Measurements from ENCODE around the gene PRCC.
"Not testable (repeated sequence)": the region's sequence is repeated elsewhere in the genome, so short reads cannot be mapped to it uniquely, and the experiment has no call there.

The PRCC gene

GRCh38 chr1:156760092-156760795 is 7.1 kb upstream of the PRCC start:
- FAIRE-seq (no peak), DNase-seq (ENCODE audit: low spot score) (no peak)

GRCh38 chr1:156760796-156761104 is 6.6 kb upstream of the PRCC start:
- FAIRE-seq (no peak), DNase-seq (ENCODE audit: low spot score) (no peak)

- FAIRE-seq, result not testable (repeated sequence)
Measured at GRCh38 chr1:156765136-156765535, 2.2 kb upstream of the PRCC start.

GRCh38 chr1:156765666-156766065 is 1.7 kb upstream of the PRCC start:
- DNase-seq (ENCODE audit: low spot score), result no peak
- no peak for FAIRE-seq

More at GRCh38 chr1:156765136-156765535, 2.2 kb upstream of the PRCC start:
- DNase-seq (ENCODE audit: low spot score), result not testable (repeated sequence)

- FAIRE-seq (no peak), DNase-seq (ENCODE audit: low spot score) (no peak)
Measured at GRCh38 chr1:156766298-156767100, 836 bp upstream of the PRCC start.

GRCh38 chr1:156767879-156768604 is 707 bp downstream of the PRCC start:
- no peak for DNase-seq (ENCODE audit: low spot score)
- no peak for FAIRE-seq

- no peak for DNase-seq (ENCODE audit: low spot score)
- FAIRE-seq, result no peak
Measured at GRCh38 chr1:156768610-156769295, 1.4 kb downstream of the PRCC start.

- FAIRE-seq (no peak), DNase-seq (ENCODE audit: low spot score) (no peak)
Measured at GRCh38 chr1:156772222-156772621, 4.9 kb downstream of the PRCC start.

- no peak for DNase-seq (ENCODE audit: low spot score)
- FAIRE-seq, result no peak
Measured at GRCh38 chr1:156772728-156773497, 5.6 kb downstream of the PRCC start.

GRCh38 chr1:156773607-156774006 is 6.3 kb downstream of the PRCC start:
- DNase-seq (ENCODE audit: low spot score) (no peak), FAIRE-seq (no peak)

GRCh38 chr1:156775799-156776198 is 8.5 kb downstream of the PRCC start:
- DNase-seq (ENCODE audit: low spot score) (no peak), FAIRE-seq (no peak)

- no peak for FAIRE-seq
- DNase-seq (ENCODE audit: low spot score), result no peak
Measured at GRCh38 chr1:156776942-156777341, 9.6 kb downstream of the PRCC start.

- no peak for DNase-seq (ENCODE audit: low spot score)
- FAIRE-seq, result no peak
Measured at GRCh38 chr1:156777573-156777972, 10.2 kb downstream of the PRCC start.

- DNase-seq (ENCODE audit: low spot score) (peak; percentile 82), FAIRE-seq (peak; percentile 88)
Measured at GRCh38 chr1:156781585-156782186, 14.4 kb downstream of the PRCC start.

- FAIRE-seq (no peak), DNase-seq (ENCODE audit: low spot score) (no peak)
Measured at GRCh38 chr1:156785458-156785857, 18.1 kb downstream of the PRCC start.

GRCh38 chr1:156786640-156787039 is 19.3 kb downstream of the PRCC start:
- DNase-seq (ENCODE audit: low spot score) (no peak), FAIRE-seq (no peak)

GRCh38 chr1:156788136-156788535 is 20.8 kb downstream of the PRCC start:
- no peak for DNase-seq (ENCODE audit: low spot score)
- no peak for FAIRE-seq

- no peak for FAIRE-seq
- no peak for DNase-seq (ENCODE audit: low spot score)
Measured at GRCh38 chr1:156789621-156790318, 22.4 kb downstream of the PRCC start.

GRCh38 chr1:156794506-156795373 is 27.4 kb downstream of the PRCC start:
- peak; percentile 87 for FAIRE-seq
- DNase-seq (ENCODE audit: low spot score), result peak; percentile 84
